Measurements from ENCODE around the gene MRPL53. TPM values are rescaled to one million over a fixed set of nuclear protein-coding genes. Genes with fewer than 3 reads are reported as not detected.

MRPL53 gene
- total and polyA plus RNA-seq, 2 of the 13 experiments (the other 11 are each of a cell fraction or from before 2014, with no cell fraction given): 34.3 to 51.9 TPM

DNA sequence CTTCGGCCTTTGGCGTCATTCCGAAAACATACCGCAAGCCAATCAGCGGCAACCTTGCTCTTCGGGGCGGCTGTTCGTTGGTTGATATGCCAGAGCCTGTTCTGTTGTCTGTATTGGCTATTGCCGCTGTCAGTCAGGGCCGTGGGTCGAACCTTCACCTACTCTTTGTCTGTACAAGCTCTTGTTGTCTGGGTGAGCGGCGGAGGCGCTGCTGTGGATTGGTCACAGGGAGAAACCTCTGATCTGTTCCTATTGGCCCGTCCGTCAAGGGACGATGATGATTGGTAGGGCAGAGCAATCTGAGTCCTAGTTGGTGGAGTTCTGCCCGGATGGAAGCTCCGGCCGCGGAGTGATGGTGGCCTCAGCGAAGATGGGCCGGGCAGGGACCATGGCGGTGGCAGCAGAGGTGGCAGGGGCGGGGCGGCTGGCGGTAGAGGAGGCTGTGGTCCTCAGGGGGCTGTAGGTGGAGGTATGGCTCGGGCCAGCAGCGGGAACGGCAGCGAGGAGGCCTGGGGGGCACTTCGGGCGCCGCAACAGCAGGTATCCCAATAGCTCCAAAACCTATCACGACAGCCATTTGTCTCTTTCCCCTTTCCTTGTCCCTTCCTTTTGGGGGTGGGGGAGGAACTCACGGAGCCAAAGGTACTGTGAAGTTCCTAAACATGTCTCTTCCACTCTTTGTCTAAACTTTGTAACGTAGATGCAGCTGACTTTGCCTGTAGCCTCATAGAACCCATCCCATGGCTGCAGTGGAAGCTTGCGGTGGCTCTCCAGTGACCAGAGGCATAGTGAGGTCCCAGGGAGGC lies 14.1 kb downstream of the MRPL53 start, which contains the start of gene WBP1 (continued):
- no peak for TF ChIP-seq ZBTB40 (IDR thresholded peaks at IDR 0.05)
- no peak for TF ChIP-seq ZBTB40 (CRISPR knock-in tag; IDR thresholded peaks at IDR 0.05)
- TF ChIP-seq ZNF709 (CRISPR knock-in tag; IDR thresholded peaks at IDR 0.05): no peak
- no peak for TF ChIP-seq LBX2 (CRISPR knock-in tag; IDR thresholded peaks at IDR 0.05; ENCODE audit: borderline replicate concordance)
- TF ChIP-seq REXO4 (CRISPR knock-in tag; IDR thresholded peaks at IDR 0.05; ENCODE audit: borderline replicate concordance): no peak
- TF ChIP-seq ZKSCAN1 (IDR thresholded peaks at IDR 0.05; ENCODE audit: low read length): no peak
- no peak for TF ChIP-seq ZNF251 (CRISPR knock-in tag; IDR thresholded peaks at IDR 0.05)
- peak; percentile 95 for TF ChIP-seq SP2 (CRISPR knock-in tag; IDR thresholded peaks at IDR 0.05)
- TF ChIP-seq, protein P1, sequence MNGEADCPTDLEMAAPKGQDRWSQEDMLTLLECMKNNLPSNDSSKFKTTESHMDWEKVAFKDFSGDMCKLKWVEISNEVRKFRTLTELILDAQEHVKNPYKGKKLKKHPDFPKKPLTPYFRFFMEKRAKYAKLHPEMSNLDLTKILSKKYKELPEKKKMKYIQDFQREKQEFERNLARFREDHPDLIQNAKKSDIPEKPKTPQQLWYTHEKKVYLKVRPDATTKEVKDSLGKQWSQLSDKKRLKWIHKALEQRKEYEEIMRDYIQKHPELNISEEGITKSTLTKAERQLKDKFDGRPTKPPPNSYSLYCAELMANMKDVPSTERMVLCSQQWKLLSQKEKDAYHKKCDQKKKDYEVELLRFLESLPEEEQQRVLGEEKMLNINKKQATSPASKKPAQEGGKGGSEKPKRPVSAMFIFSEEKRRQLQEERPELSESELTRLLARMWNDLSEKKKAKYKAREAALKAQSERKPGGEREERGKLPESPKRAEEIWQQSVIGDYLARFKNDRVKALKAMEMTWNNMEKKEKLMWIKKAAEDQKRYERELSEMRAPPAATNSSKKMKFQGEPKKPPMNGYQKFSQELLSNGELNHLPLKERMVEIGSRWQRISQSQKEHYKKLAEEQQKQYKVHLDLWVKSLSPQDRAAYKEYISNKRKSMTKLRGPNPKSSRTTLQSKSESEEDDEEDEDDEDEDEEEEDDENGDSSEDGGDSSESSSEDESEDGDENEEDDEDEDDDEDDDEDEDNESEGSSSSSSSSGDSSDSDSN (CRISPR knock-in tag; IDR thresholded peaks at IDR 0.05): peak; percentile 34
- TF ChIP-seq SIN3B (IDR thresholded peaks at IDR 0.05; ENCODE audit: low read length): peak; percentile 80
- TF ChIP-seq ATF4 (CRISPR knock-in tag; IDR thresholded peaks at IDR 0.05): no peak
- TF ChIP-seq, protein P2, sequence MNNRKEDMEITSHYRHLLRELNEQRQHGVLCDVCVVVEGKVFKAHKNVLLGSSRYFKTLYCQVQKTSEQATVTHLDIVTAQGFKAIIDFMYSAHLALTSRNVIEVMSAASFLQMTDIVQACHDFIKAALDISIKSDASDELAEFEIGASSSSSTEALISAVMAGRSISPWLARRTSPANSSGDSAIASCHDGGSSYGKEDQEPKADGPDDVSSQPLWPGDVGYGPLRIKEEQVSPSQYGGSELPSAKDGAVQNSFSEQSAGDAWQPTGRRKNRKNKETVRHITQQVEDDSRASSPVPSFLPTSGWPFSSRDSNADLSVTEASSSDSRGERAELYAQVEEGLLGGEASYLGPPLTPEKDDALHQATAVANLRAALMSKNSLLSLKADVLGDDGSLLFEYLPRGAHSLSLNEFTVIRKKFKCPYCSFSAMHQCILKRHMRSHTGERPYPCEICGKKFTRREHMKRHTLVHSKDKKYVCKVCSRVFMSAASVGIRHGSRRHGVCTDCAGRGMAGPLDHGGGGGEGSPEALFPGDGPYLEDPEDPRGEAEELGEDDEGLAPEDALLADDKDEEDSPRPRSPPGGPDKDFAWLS (CRISPR knock-in tag; IDR thresholded peaks at IDR 0.05; ENCODE audit: borderline replicate concordance): no peak

Measured in HepG2 (cell line).